ENCODE results near the gene IL1RAP.

- TF ChIP-seq EZH2 (IDR thresholded peaks at IDR 0.05; ENCODE audit: borderline replicate concordance, low read length) (no peak), CTCF (conservative IDR thresholded peaks at IDR 0.05 in 1 of 2, IDR thresholded peaks at IDR 0.05 in 1 of 2; ENCODE audit: extremely low read depth in 1 of 2, insufficient read depth in 1 of 2, low read depth in 1 of 2, low read length in 2 of 2) (no peak)
These were observed 159.3 kb downstream of the IL1RAP start for GRCh38 chr3:190673148-190673547.

Measured in mammary epithelial cell (primary cell).